GM21717 (cell line): Measurements from ENCODE around the gene TMEM175.
"Not testable (repeated sequence)": the region's sequence is repeated elsewhere in the genome, so short reads cannot be mapped to it uniquely, and the experiment has no call there.

Experiments used
- ATAC-seq: cut with Tn5 transposase; IDR thresholded peaks from one replicate; pipeline ENCODE4 v1.9.1; 2021; ENCODE audit warnings: mild to moderate bottlenecking, moderate library complexity; ENCODE audit not compliant: unreplicated experiment

TMEM175 gene

GRCh38 chr4:968221-968620 lies 36.0 kb downstream of the TMEM175 start:
- no peak for ATAC-seq

GRCh38 chr4:968621-969394 lies 36.5 kb downstream of the TMEM175 start:
- ATAC-seq = no peak

- ATAC-seq = no peak
Measured at GRCh38 chr4:970046-970745, 37.9 kb downstream of the TMEM175 start.

GRCh38 chr4:970854-971520 lies 38.7 kb downstream of the TMEM175 start:
- no peak for ATAC-seq

- no peak for ATAC-seq
Measured at GRCh38 chr4:971666-972500, 39.6 kb downstream of the TMEM175 start.

GRCh38 chr4:972651-973424 lies 40.6 kb downstream of the TMEM175 start:
- peak; percentile 44 for ATAC-seq

GRCh38 chr4:973431-974397 lies 41.5 kb downstream of the TMEM175 start, which contains the start of gene DGKQ:
Gene DGKQ (minus strand): TSS chr4:973569. CDS start chr4:973482, 87 bp downstream.
- peak; percentile 50 for ATAC-seq

- ATAC-seq = no peak
Measured at GRCh38 chr4:974668-975067, 42.4 kb downstream of the TMEM175 start.

GRCh38 chr4:976016-976415 lies 43.8 kb downstream of the TMEM175 start:
- ATAC-seq = not testable (repeated sequence)

GRCh38 chr4:978957-979701 lies 46.9 kb downstream of the TMEM175 start:
- ATAC-seq = no peak

GRCh38 chr4:982291-982690 lies 50.0 kb downstream of the TMEM175 start:
- ATAC-seq = no peak

GRCh38 chr4:982814-983213 lies 50.6 kb downstream of the TMEM175 start:
- no peak for ATAC-seq

GRCh38 chr4:984336-985054 lies 52.2 kb downstream of the TMEM175 start:
- ATAC-seq = no peak

- no peak for ATAC-seq
Measured at GRCh38 chr4:985123-985830, 53.0 kb downstream of the TMEM175 start.

- no peak for ATAC-seq
Measured at GRCh38 chr4:986428-986878, 54.2 kb downstream of the TMEM175 start.

- ATAC-seq = peak; percentile 55
Measured at GRCh38 chr4:986879-987623, 54.8 kb downstream of the TMEM175 start, which contains the start of gene IDUA. Gene IDUA (plus strand): TSS chr4:987044. CDS start chr4:987085, 41 bp downstream.
